Panc1 (cell line): ENCODE measurements around the gene CMPK1. TPM values are rescaled to one million over a fixed set of nuclear protein-coding genes. Genes with fewer than 3 reads are reported as not detected.
"Not testable (repeated sequence)": the region's sequence is repeated elsewhere in the genome, so short reads cannot be mapped to it uniquely, and the experiment has no call there.

Experiments
- ATAC-seq: fragments of 200-7000 bp; cut with Tn5 transposase; 2 replicates; pipeline ENCODE4 v1.9.1; 2020; ENCODE audit warnings: mild to moderate bottlenecking, moderate library complexity
- BruUV-seq: library from RNA; stranded (reverse); fragments of 400-500 nt; replicated peaks from 2 replicates; lab custom pipeline; 2021; lab: Mats Ljungman, UMichigan
- CTCF ChIA-PET: fragments of 300-600 bp; sonication (Branson Sonifier 250); formaldehyde crosslinking; loops from one replicate; lab custom pipeline; 2022; ENCODE audit warnings: antibody characterized with exemption; lab: Charles Lee
- POLR2A ChIA-PET: fragments of 300-600 bp; sonication (Branson Sonifier 250); formaldehyde crosslinking; loops from one replicate; lab custom pipeline; 2022; ENCODE audit warnings: antibody characterized with exemption; lab: Charles Lee
- DNase-seq: peaks from one replicate; pipeline ENCODE4 v3.0.0-alpha.2; 2010; ENCODE audit warnings: low read depth, low spot score
- H3K27ac ChIP-seq: 2 replicates; pipeline ENCODE4 v1.5.1; 2011; ENCODE audit warnings: mild to moderate bottlenecking, low read length, inconsistent platforms
- H3K27me3 ChIP-seq: fragments of 200-500 bp; sonication (Bioruptor generic); 2 replicates; pipeline ENCODE4 v1.6.0; 2014; ENCODE audit warnings: low read length, inconsistent platforms; ENCODE audit not compliant: control insufficient read depth, insufficient read depth
- H3K36me3 ChIP-seq: fragments of 200-500 bp; sonication (Bioruptor generic); 2 replicates; pipeline ENCODE4 v1.5.1; 2014; ENCODE audit warnings: inconsistent platforms, mild to moderate bottlenecking, low read length, moderate library complexity; ENCODE audit not compliant: control insufficient read depth, insufficient read depth
- H3K4me1 ChIP-seq: 2 replicates; pipeline ENCODE4 v1.5.1; 2011; ENCODE audit warnings: inconsistent platforms, mild to moderate bottlenecking, low read length, moderate library complexity; ENCODE audit not compliant: control insufficient read depth, insufficient read depth
- H3K4me3 ChIP-seq, 2 experiments: 2 replicates each; pipeline ENCODE4 v1.5.1; 2011 to 2012; ENCODE audit warnings: low read depth in 2 of 2, low read length in 2 of 2, mild to moderate bottlenecking in 2 of 2, inconsistent platforms in 1 of 2, moderate library complexity in 1 of 2
- H3K9me3 ChIP-seq: fragments of 200-500 bp; sonication (Bioruptor generic); 2 replicates; pipeline ENCODE4 v1.5.1; 2014; ENCODE audit warnings: low read depth, mild to moderate bottlenecking, inconsistent platforms, low read length, moderate library complexity; ENCODE audit not compliant: control insufficient read depth, insufficient read depth
- CTCF ChIP-seq: fragments of 450-650 bp; IDR thresholded peaks from 2 replicates; pipeline ENCODE4 v1.5.1; 2017; ENCODE audit warnings: mild to moderate bottlenecking
- POLR2AphosphoS5 ChIP-seq: IDR thresholded peaks from 2 replicates; pipeline ENCODE4 v1.6.1; 2012; ENCODE audit warnings: mild to moderate bottlenecking, low read depth, low read length, moderate library complexity
- REST ChIP-seq, 2 experiments: IDR thresholded peaks; 2 replicates each; pipeline ENCODE4 v1.6.1; 2011 to 2012; ENCODE audit warnings: low read depth in 2 of 2, control low read depth in 1 of 2, low read length in 1 of 2, mild to moderate bottlenecking in 1 of 2, moderate library complexity in 1 of 2; ENCODE audit not compliant: insufficient read depth in 1 of 2
- SIN3A ChIP-seq: IDR thresholded peaks from 2 replicates; pipeline ENCODE4 v1.6.1; 2012; ENCODE audit warnings: low read depth, mild to moderate bottlenecking, low read length, moderate library complexity, borderline replicate concordance; ENCODE audit not compliant: insufficient read depth
- TCF7L2 ChIP-seq: IDR thresholded peaks from 2 replicates; pipeline ENCODE4 v1.6.1; 2011; ENCODE audit warnings: mild to moderate bottlenecking, low read depth, low read length, inconsistent platforms
- in situ Hi-C: cut with HindIII; loops from 2 replicates; pipeline ENCODE4 v1.10.0; 2016; ENCODE audit warnings: low sequenced_read_pairs, low pct_unique_long_range_greater_than_20kb
- intact Hi-C: fragments of 100-400 bp; cut with micrococcal nuclease; formaldehyde crosslinking; loops from one replicate; pipeline ENCODE4 v1.10.0; 2022; ENCODE audit not compliant: unreplicated experiment
- total RNA-seq: library from RNA; stranded (reverse); gene quantifications from one replicate; pipeline ENCODE4 v1.2.1, GENCODE V29; 2021; ENCODE audit not compliant: unreplicated experiment

The CMPK1 gene
- total RNA-seq, 1 experiment from 2014 or later = 85.1 TPM

- intact Hi-C loops, BruUV-seq, H3K9me3 ChIP-seq, POLR2A ChIA-PET, ATAC-seq, DNase-seq, H3K27ac ChIP-seq, H3K36me3 ChIP-seq, in situ Hi-C loops, H3K27me3 ChIP-seq, H3K4me3 ChIP-seq, H3K4me1 ChIP-seq, CTCF ChIA-PET: not testable (repeated sequence)
Measured at GRCh38 chr1:47319968-47320367, 13.6 kb upstream of the CMPK1 start.

GRCh38 chr1:47323599-47324031 is 10.0 kb upstream of the CMPK1 start:
- ChIA-PET POLR2A (interaction anchor here (0.7 kb wide), 1 partner anchor 11 kb away, joined by 3 read pairs; no protein-coding TSS in a partner anchor), CTCF (interaction anchor here (1.3 kb wide), 1 partner anchor 15 kb away, joined by 3 read pairs; no protein-coding TSS in a partner anchor)
- intact Hi-C loops = no loop called here
- TF ChIP-seq TCF7L2 (0 out of 2 replicates have a peak, but pooled peaks have one; percentile 35), SIN3A (no peak)
- BruUV-seq = no TSS peak
- no peaks in the 10 kb centered on the region for H3K9me3 ChIP-seq
- 0 out of 2 replicates have a peak, but pooled peaks cover 2% of the 10 kb centered on the region for H3K4me1 ChIP-seq
- no peaks in the 10 kb centered on the region for H3K27me3 ChIP-seq
- H3K36me3 ChIP-seq = no peaks in the 10 kb centered on the region
- no peak for DNase-seq
- H3K4me3 ChIP-seq = no peak overlapping the region
- no peak for ATAC-seq
- no peak overlapping the region for H3K27ac ChIP-seq
- in situ Hi-C loops = no loop called here

- ATAC-seq (no peak), DNase-seq (no peak)
- Histone ChIP-seq H3K9me3 (no peaks in the 10 kb centered on the region), H3K27me3 (no peaks in the 10 kb centered on the region), H3K27ac (no peak overlapping the region), H3K36me3 (no peaks in the 10 kb centered on the region), H3K4me3 (no peak overlapping the region), H3K4me1 (0 out of 2 replicates have a peak, but pooled peaks cover 2% of the 10 kb centered on the region)
- intact Hi-C loops = no loop called here
- TF ChIP-seq CTCF (no peak), POLR2AphosphoS5 (no peak), REST (IDR thresholded peaks at IDR 0.05; ENCODE audit: insufficient read depth in 1 of 2, low read depth in 2 of 2, low read length in 1 of 2) (no peak), SIN3A (no peak), TCF7L2 (no peak)
- BruUV-seq = no TSS peak
- ChIA-PET CTCF (interaction anchor here (1.3 kb wide), 1 partner anchor 14 kb away, joined by 3 read pairs; no protein-coding TSS in a partner anchor), POLR2A (interaction anchor here (0.8 kb wide), 1 partner anchor 10 kb away, joined by 3 read pairs; no protein-coding TSS in a partner anchor)
- in situ Hi-C loops = no loop called here
Measured at GRCh38 chr1:47324682-47325081, 8.9 kb upstream of the CMPK1 start.
